Ovary (tissue), 3 donors: ENCODE measurements around the gene UBA5.

Source experiments
- CTCF ChIP-seq, 3 donors: fragments of 450-650 bp in 2 of 3; fragments of 200-600 bp in 1 of 3; IDR thresholded peaks; one replicate each; pipeline versions ENCODE4 v1.5.1 to v1.8.0; 2016 to 2022; ENCODE audit warnings: antibody characterized with exemption in 3 of 3, mild to moderate bottlenecking in 1 of 3
- POLR2A ChIP-seq: fragments of 450-650 bp; IDR thresholded peaks from one replicate; pipeline ENCODE4 v1.6.1; 2017; ENCODE audit warnings: antibody characterized with exemption, mild to moderate bottlenecking, moderate library complexity
- donor health status: DM: no; HTN: no; CAD: no.

- TF ChIP-seq POLR2A, result no peak
- no peak for TF ChIP-seq CTCF (IDR thresholded peaks at IDR 0.05)
Observed at GRCh38 chr3:132622148-132622547, 38.0 kb upstream of the UBA5 start.
